HUES48 (cell line): ENCODE measurements around the gene ARL9.

Source experiments
- H3K27ac ChIP-seq: one replicate; pipeline ENCODE4 v1.7.0; 2013; ENCODE audit warnings: low read depth, low read length, inconsistent platforms
- H3K27me3 ChIP-seq: 2 replicates; pipeline ENCODE4 v1.6.1; 2013; ENCODE audit warnings: mild to moderate bottlenecking, low read length; ENCODE audit not compliant: control insufficient read depth, insufficient read depth
- H3K36me3 ChIP-seq: 2 replicates; pipeline ENCODE4 v1.6.1; 2013; ENCODE audit warnings: low read length; ENCODE audit not compliant: control insufficient read depth, insufficient read depth
- H3K4me1 ChIP-seq: 2 replicates; pipeline ENCODE4 v1.6.1; 2013; ENCODE audit warnings: mild to moderate bottlenecking, low read length; ENCODE audit not compliant: control insufficient read depth, insufficient read depth
- H3K4me3 ChIP-seq: 2 replicates; pipeline ENCODE4 v1.5.1; 2013; ENCODE audit warnings: mild to moderate bottlenecking, low read depth, low read length
- H3K9ac ChIP-seq: 2 replicates; pipeline ENCODE4 v1.6.1; 2013; ENCODE audit warnings: mild to moderate bottlenecking, low read depth, low read length, moderate library complexity
- H3K9me3 ChIP-seq: 2 replicates; pipeline ENCODE4 v1.6.1; 2013; ENCODE audit warnings: low read length; ENCODE audit not compliant: control insufficient read depth, insufficient read depth

ARL9 gene

DNA sequence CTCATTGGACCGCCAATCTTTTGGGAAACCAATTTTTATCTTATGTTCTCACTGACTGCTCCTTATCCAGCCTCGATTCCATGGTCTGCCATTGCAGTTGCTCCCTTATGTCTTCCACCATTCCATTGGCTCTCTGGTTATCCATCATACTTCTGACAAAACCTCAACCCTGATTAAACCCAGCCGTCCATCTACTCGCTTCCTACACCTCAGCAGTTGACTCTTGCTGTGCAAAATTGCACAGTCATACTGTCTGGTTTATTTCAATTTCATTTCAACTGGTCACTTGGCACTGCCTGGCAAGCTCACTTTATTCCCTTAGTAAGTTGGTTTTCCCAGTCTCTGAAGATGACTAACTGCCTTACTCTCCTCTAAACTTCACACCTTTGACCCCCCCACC, 26.2 kb downstream of the ARL9 start:
- no peaks in the 10 kb centered on the region for H3K9me3 ChIP-seq
- no peak overlapping the region for H3K4me3 ChIP-seq
- peaks cover 54% of the 10 kb centered on the region for H3K27me3 ChIP-seq
- H3K4me1 ChIP-seq: no peaks in the 10 kb centered on the region
- H3K27ac ChIP-seq: no peak overlapping the region
- no peak overlapping the region for H3K9ac ChIP-seq
- H3K36me3 ChIP-seq: no peaks in the 10 kb centered on the region

DNA sequence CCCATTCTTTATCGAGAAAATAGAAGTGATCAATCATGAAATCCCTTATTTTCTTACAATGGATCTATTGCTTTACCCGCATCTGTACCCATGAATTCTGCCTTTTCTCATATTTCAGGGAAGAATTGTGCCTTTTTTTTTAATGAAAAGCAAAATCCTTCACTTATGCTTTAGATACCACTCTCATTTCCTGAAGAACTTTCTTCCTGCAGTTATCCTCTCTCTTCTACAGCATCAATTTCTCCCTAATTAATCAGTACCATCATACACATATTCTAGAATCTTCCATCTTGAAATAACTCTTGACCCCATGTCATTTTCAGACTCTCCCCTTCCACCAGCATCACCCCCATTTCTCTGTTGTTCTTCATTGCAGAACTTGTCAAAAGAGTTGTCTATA, 26.6 kb downstream of the ARL9 start:
- Histone ChIP-seq H3K4me1 (no peaks in the 10 kb centered on the region), H3K27me3 (peaks cover 54% of the 10 kb centered on the region), H3K36me3 (no peaks in the 10 kb centered on the region), H3K9ac (no peak overlapping the region), H3K9me3 (no peaks in the 10 kb centered on the region), H3K27ac (no peak overlapping the region), H3K4me3 (no peak overlapping the region)

DNA sequence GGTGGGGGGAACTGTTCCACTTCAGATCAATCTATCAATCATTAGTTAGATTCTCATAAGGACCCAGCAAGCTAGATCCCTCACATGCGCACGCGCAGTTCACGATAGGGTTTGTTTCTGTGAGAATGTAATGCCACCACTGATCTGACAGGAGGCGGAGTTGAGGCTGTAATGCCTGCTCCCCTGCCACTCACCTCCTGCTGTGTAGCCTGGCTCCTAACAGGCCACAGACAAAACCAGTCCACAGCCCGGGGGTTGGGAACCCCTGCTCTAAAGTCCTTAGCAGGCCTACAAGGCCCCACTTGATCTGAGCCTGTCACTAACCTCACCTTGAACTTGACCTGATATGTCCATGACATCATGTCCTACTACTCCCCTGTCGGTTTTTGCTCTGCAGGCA, 30.3 kb downstream of the ARL9 start:
- H3K4me1 ChIP-seq: no peaks in the 10 kb centered on the region
- H3K36me3 ChIP-seq: no peaks in the 10 kb centered on the region
- H3K27ac ChIP-seq: no peak overlapping the region
- H3K4me3 ChIP-seq: no peak overlapping the region
- H3K9me3 ChIP-seq: no peaks in the 10 kb centered on the region
- no peak overlapping the region for H3K9ac ChIP-seq
- peaks cover 34% of the 10 kb centered on the region for H3K27me3 ChIP-seq

DNA sequence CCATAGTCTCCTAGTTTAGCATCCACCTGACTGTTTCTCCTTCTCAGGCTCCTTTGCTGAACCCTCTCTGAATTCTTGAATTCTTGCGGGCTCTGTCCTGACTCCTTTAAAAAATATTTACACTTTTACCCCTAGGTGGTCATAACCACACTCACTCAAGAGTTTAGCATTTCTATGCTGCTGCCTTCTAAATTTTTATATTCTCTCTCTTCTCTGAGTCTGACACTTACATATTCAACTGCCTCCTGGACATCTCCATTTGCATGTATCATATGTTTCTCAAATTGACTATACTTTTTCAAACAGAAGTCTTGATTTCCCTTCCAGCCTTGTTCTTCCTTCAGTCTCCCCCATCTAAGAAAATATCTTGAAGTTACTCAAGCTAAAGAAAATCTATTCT, 31.6 kb downstream of the ARL9 start:
- H3K36me3 ChIP-seq: no peaks in the 10 kb centered on the region
- no peak overlapping the region for H3K4me3 ChIP-seq
- H3K9me3 ChIP-seq: no peaks in the 10 kb centered on the region
- H3K27ac ChIP-seq: no peak overlapping the region
- H3K9ac ChIP-seq: no peak overlapping the region
- H3K4me1 ChIP-seq: no peaks in the 10 kb centered on the region
- H3K27me3 ChIP-seq: peaks cover 21% of the 10 kb centered on the region

DNA sequence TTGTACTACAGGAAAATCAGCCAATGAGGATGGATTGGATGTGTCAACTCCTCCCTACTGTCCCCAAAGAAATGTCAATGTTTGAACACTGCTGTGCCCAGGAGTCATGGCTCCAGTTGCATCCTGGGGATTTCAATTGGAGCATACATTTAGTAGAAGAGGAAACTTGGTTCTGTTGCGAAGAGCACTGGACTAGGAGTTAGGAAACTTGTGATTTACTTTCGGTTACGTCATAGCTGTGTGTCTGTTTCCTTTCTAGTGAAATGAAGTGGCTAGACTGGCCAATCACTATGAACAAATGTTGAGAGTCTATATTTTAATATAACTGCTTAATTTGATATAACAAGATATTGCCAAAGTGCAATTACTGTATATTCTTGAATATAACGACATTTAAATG, 35.2 kb downstream of the ARL9 start:
- H3K9ac ChIP-seq: no peak overlapping the region
- H3K4me3 ChIP-seq: no peak overlapping the region
- peaks cover 8% of the 10 kb centered on the region for H3K27me3 ChIP-seq
- H3K36me3 ChIP-seq: no peaks in the 10 kb centered on the region
- H3K4me1 ChIP-seq: 0 out of 2 replicates have a peak, but pooled peaks cover 3% of the 10 kb centered on the region
- no peak overlapping the region for H3K27ac ChIP-seq
- no peaks in the 10 kb centered on the region for H3K9me3 ChIP-seq

DNA sequence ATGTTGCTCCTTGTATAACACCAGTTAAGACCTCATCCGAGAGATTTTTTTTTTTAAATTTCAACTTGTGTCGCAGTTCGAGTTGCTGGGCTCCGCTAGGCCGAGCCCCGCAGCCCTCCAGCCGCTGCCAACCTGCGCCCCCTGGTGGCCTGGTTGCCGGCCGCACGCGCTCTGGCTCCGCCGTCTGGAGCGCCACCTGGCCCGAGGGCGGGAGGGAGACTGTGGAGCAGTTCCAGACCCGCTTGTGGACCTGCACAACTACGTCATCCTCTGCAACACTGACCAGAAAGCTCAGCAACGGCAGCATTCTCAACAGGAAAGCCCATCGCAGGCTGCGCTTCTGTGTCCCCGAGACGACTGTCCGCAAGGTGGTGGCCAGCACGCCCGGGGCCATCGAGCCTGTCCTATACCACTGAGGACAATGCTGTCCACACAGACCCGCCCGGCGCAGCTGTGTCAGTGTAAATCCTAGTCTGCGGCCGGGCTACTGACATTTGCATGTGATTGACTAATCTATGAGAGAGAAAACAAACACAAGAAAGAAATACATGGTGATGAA, 39.1 kb downstream of the ARL9 start:
- Histone ChIP-seq H3K4me1 (0 out of 2 replicates have a peak, but pooled peaks cover 3% of the 10 kb centered on the region), H3K36me3 (no peaks in the 10 kb centered on the region), H3K9ac (no peak overlapping the region), H3K27ac (no peak overlapping the region), H3K9me3 (no peaks in the 10 kb centered on the region), H3K4me3 (peak overlapping the region; percentile 58), H3K27me3 (peaks cover 8% of the 10 kb centered on the region)

DNA sequence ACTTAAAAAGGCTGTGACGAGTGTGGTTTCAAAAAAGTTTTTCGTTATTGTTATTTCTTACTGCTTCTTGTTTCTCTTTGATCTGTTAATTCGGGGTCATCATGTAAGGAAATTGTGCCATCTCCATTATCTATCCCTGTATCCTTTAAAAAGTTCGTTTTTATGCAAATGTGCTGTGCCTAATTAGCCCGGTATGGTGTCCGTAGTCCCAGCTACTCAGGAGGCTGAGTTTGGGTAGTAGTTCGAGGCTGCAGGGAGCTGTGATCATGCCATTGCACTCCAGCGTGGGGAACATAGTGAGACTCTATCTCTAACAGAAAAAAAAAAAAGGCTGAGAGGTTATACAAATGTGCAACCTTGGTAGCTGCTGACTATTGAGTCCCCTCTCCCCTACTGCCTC, 45.1 kb downstream of the ARL9 start:
- Histone ChIP-seq H3K9ac (no peak overlapping the region), H3K27ac (no peak overlapping the region), H3K36me3 (no peaks in the 10 kb centered on the region), H3K4me1 (peaks cover 6% of the 10 kb centered on the region; the same call in 1 of the 2 replicates), H3K4me3 (no peak overlapping the region), H3K9me3 (no peaks in the 10 kb centered on the region), H3K27me3 (no peaks in the 10 kb centered on the region)

DNA sequence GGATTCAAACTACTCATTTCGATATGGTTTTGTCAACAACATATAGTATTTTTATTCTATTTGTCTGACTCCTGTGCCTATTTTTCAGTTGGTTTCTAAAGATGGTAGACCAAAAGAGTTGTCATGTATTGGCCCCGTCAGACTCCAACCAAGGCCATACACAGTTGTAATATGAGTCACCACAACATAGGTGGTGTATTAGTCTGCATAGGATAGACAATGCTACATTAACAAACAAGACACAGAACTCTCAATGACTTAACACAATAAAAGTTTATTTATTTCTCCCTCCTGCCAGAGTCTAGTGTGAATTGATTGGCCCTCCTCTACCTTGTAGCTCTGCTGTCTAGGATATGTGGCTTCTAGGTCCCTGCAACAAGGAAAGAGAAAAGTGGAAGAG, 45.9 kb downstream of the ARL9 start:
- no peaks in the 10 kb centered on the region for H3K9me3 ChIP-seq
- H3K27ac ChIP-seq: no peak overlapping the region
- H3K4me1 ChIP-seq: peaks cover 6% of the 10 kb centered on the region; the same call in 1 of the 2 replicates
- no peaks in the 10 kb centered on the region for H3K36me3 ChIP-seq
- H3K4me3 ChIP-seq: no peak overlapping the region
- H3K27me3 ChIP-seq: no peaks in the 10 kb centered on the region
- H3K9ac ChIP-seq: no peak overlapping the region

DNA sequence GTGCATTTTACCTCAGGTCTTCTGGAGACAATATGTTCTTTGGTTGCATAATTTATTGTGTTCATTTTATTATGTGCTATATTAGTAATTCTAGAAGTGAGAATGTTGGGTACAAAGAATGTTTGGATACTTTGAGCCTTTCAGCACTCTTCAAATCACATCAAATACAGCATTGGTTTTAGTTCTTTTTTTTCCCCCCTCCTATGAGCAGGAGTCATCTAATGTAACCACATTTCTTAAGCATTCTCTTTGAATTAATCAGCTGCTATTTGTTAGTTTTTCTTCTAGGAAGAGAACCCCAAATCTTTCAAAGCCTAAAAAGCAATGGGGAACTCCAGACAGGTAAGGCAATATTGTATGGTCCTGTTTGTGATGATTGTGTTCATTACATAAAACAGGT, 46.7 kb downstream of the ARL9 start:
- no peak overlapping the region for H3K27ac ChIP-seq
- no peak overlapping the region for H3K9ac ChIP-seq
- H3K4me3 ChIP-seq: no peak overlapping the region

DNA sequence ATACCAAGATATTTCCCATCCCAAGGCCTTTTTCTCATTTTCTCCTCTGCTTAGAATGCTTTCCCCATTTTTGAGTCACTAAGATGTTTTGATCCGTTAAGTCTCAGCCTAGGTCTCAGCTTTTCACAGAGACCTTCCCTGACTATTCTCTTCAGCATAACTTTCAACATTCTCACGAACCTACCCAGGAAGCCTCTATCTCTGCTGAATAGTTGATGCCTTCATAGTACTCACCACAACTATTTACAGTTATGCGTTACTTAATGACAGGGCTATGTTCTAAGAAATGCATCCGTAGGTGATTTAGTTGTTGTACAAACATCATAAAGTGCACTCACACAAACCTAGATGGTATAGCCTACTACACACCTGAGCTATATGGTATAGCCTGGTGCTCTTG, 64.5 kb downstream of the ARL9 start:
- no peaks in the 10 kb centered on the region for H3K27me3 ChIP-seq
- no peaks in the 10 kb centered on the region for H3K36me3 ChIP-seq

More for the DNA sequence above, 46.7 kb downstream of the ARL9 start:
- Histone ChIP-seq H3K36me3 (no peaks in the 10 kb centered on the region), H3K27me3 (no peaks in the 10 kb centered on the region), H3K4me1 (peaks cover 6% of the 10 kb centered on the region; the same call in 1 of the 2 replicates), H3K9me3 (no peaks in the 10 kb centered on the region)

More for the DNA sequence above, 64.5 kb downstream of the ARL9 start:
- H3K4me1 ChIP-seq: no peaks in the 10 kb centered on the region
- no peak overlapping the region for H3K27ac ChIP-seq
- no peaks in the 10 kb centered on the region for H3K9me3 ChIP-seq
- no peak overlapping the region for H3K9ac ChIP-seq
- no peak overlapping the region for H3K4me3 ChIP-seq
